Ascending aorta (tissue), 2 donors: Measurements from ENCODE around the gene FNDC5. TPM values are rescaled to one million over a fixed set of nuclear protein-coding genes. Genes with fewer than 3 reads are reported as not detected.
A peak's percentile ranks its signal among the peaks of the same experiment; 100 is the strongest.

ENCODE experiments used
- DNase-seq, 2 donors: peaks; one replicate each; pipeline ENCODE4 v3.0.0-alpha.2; 2019; ENCODE audit warnings: low spot score in 2 of 2
- H3K27ac ChIP-seq, 2 donors: fragments of 200-600 bp; sonication (generic); one replicate each; pipeline ENCODE4 v1.5.1; 2016 to 2017; ENCODE audit warnings: mild to moderate bottlenecking in 1 of 2
- H3K27me3 ChIP-seq: fragments of 200-600 bp; sonication (generic); one replicate; pipeline ENCODE4 v1.5.1; 2017
- H3K36me3 ChIP-seq, 2 donors: fragments of 200-600 bp; sonication (generic); one replicate each; pipeline ENCODE4 v1.5.1; 2016
- H3K4me1 ChIP-seq, 2 donors: fragments of 200-600 bp; sonication (generic); one replicate each; pipeline ENCODE4 v1.5.1; 2016 to 2017; ENCODE audit warnings: mild to moderate bottlenecking in 1 of 2
- H3K4me3 ChIP-seq, 2 donors: fragments of 200-600 bp; sonication (generic); one replicate each; pipeline ENCODE4 v1.5.1; 2016 to 2017; ENCODE audit warnings: mild to moderate bottlenecking in 1 of 2
- H3K9me3 ChIP-seq, 2 donors: fragments of 200-600 bp; sonication (generic); one replicate each; pipeline ENCODE4 v1.5.1; 2016
- CTCF ChIP-seq, 3 experiments: fragments of 200-600 bp in 2 of 3; fragments of 450-650 bp in 1 of 3; sonication (generic) in 2 of 3; IDR thresholded peaks; one replicate each; pipeline ENCODE4 v1.5.1; 2016 to 2019; ENCODE audit warnings: antibody characterized with exemption in 3 of 3, mild to moderate bottlenecking in 1 of 3, moderate library complexity in 1 of 3
- intact Hi-C: fragments of 100-400 bp; cut with DNase I; formaldehyde crosslinking; loops from one replicate; pipeline ENCODE4 v1.15.1; 2023
- total RNA-seq: library from RNA; depleted of rRNA; stranded (reverse); fragments of >200 nt; gene quantifications from one replicate; pipeline ENCODE4 v1.1.0, GENCODE V29; 2016

The FNDC5 gene
- total RNA-seq, 1 donor from 2014 or later: 8.9 TPM

GRCh38 chr1:32828341-32828740 is 42.4 kb downstream of the FNDC5 start:
- no peaks in the 10 kb centered on the region for H3K27me3 ChIP-seq
- DNase-seq: no peak
- H3K27ac ChIP-seq: no peak overlapping the region
- intact Hi-C loops: no loop called here
- H3K36me3 ChIP-seq: peaks cover 62 to 78% of the 10 kb centered on the region in 2 donors
- no peaks in the 10 kb centered on the region for H3K9me3 ChIP-seq
- no peak overlapping the region for H3K4me3 ChIP-seq
- no peaks in the 10 kb centered on the region for H3K4me1 ChIP-seq
- TF ChIP-seq CTCF (IDR thresholded peaks at IDR 0.05): peak in 1 of 3 experiments; percentile 39

GRCh38 chr1:32825181-32825580 is 45.5 kb downstream of the FNDC5 start:
- H3K9me3 ChIP-seq: no peaks in the 10 kb centered on the region
- H3K27me3 ChIP-seq: no peaks in the 10 kb centered on the region
- intact Hi-C loops: no loop called here
- DNase-seq: no peak
- H3K4me3 ChIP-seq: no peak overlapping the region
- no peak for TF ChIP-seq CTCF (IDR thresholded peaks at IDR 0.05)
- H3K36me3 ChIP-seq: peaks cover 36 to 49% of the 10 kb centered on the region in 2 donors
- H3K27ac ChIP-seq: no peak overlapping the region
- no peaks in the 10 kb centered on the region for H3K4me1 ChIP-seq

GRCh38 chr1:32818804-32819541 is 51.7 kb downstream of the FNDC5 start:
- H3K4me3 ChIP-seq: peak overlapping the region; percentile 70 to 84
- TF ChIP-seq CTCF (IDR thresholded peaks at IDR 0.05): no peak
- no peaks in the 10 kb centered on the region for H3K36me3 ChIP-seq
- intact Hi-C loops: loop anchor here (5.0 kb wide), 2 partner anchors 117 to 363 kb away; partner anchors contain the start of genes SYNC and TRIM62
- H3K4me1 ChIP-seq: peaks cover 10 to 25% of the 10 kb centered on the region in 2 donors
- no peaks in the 10 kb centered on the region for H3K27me3 ChIP-seq
- H3K9me3 ChIP-seq: no peaks in the 10 kb centered on the region
- H3K27ac ChIP-seq: peak overlapping the region; percentile 91 to 92
- no peak for DNase-seq

GRCh38 chr1:32817815-32818786 is 52.6 kb downstream of the FNDC5 start:
- no peaks in the 10 kb centered on the region for H3K27me3 ChIP-seq
- H3K4me1 ChIP-seq: peaks cover 11 to 34% of the 10 kb centered on the region in 2 donors
- H3K9me3 ChIP-seq: no peaks in the 10 kb centered on the region
- peak overlapping the region; percentile 91 to 92 for H3K27ac ChIP-seq
- peak; percentile 13 to 88 for DNase-seq
- H3K36me3 ChIP-seq: no peaks in the 10 kb centered on the region
- intact Hi-C loops: loop anchor here (1.0 to 5.0 kb wide), 4 partner anchors 53 to 364 kb away; partner anchors contain the start of genes FNDC5, SYNC, TRIM62 and ZBTB8OS
- H3K4me3 ChIP-seq: peak overlapping the region; percentile 70 to 84
- TF ChIP-seq CTCF (IDR thresholded peaks at IDR 0.05): no peak

GRCh38 chr1:32817159-32817814 is 53.4 kb downstream of the FNDC5 start, which contains the start of the genes S100PBP and YARS1:
S100PBP (plus strand) TSS chr1:32817653; CDS start chr1:32826100, 8,447 bp downstream.
YARS1 (minus strand) TSS chr1:32817358; CDS start chr1:32817244, 114 bp downstream.
- H3K27ac ChIP-seq: peak within 1 kb of the TSS; percentile 91 to 92
- H3K27me3 ChIP-seq: no peaks in the 10 kb centered on the region
- TF ChIP-seq CTCF (IDR thresholded peaks at IDR 0.05): no peak
- intact Hi-C loops: loop anchor here (1.0 to 5.0 kb wide), 4 partner anchors 54 to 365 kb away; partner anchors contain the start of genes FNDC5, SYNC, TRIM62 and ZBTB8OS
- DNase-seq: peak; percentile 94 to 100
- no peaks in the 10 kb centered on the region for H3K36me3 ChIP-seq
- H3K4me1 ChIP-seq: peaks cover 13 to 36% of the 10 kb centered on the region in 2 donors
- H3K4me3 ChIP-seq: peak within 1 kb of the TSS; percentile 70 to 84
- no peaks in the 10 kb centered on the region for H3K9me3 ChIP-seq
